SK-N-MC (cell line): ENCODE data around the gene SMTNL1.

Experiments used
- EZH2 ChIP-seq: fragments of 200-600 bp; sonication (generic); IDR thresholded peaks from one replicate; pipeline ENCODE4 v1.6.1; 2017; ENCODE audit warnings: antibody characterized with exemption
- POLR2AphosphoS5 ChIP-seq: IDR thresholded peaks from 2 replicates; pipeline ENCODE4 v1.6.1; 2012; ENCODE audit warnings: mild to moderate bottlenecking, low read depth, low read length, borderline replicate concordance

GRCh38 chr11:57508341-57509170 is 28.8 kb upstream of the SMTNL1 start:
- TF ChIP-seq POLR2AphosphoS5 (no peak), EZH2 (no peak)
